HL-60 (cell line): ENCODE results near the gene ZDHHC19.
"Not testable (repeated sequence)": the region's sequence is repeated elsewhere in the genome, so short reads cannot be mapped to it uniquely, and the experiment has no call there.

Experiments
- DNase-seq, 2 experiments: peaks; one replicate each; pipeline ENCODE4 v3.0.0-alpha.2; 2010 to 2020; ENCODE audit warnings: low read depth in 1 of 2, low spot score in 1 of 2
- H3K27ac ChIP-seq: fragments of 250-450 bp; sonication (Bioruptor Pico); replicated peaks from 2 replicates; pipeline ENCODE4 v1.5.1; 2020; ENCODE audit warnings: mild to moderate bottlenecking, moderate library complexity
- H3K27me3 ChIP-seq: fragments of 250-450 bp; sonication (Bioruptor Pico); 2 replicates; pipeline ENCODE4 v1.5.1; 2021; ENCODE audit warnings: mild to moderate bottlenecking, moderate library complexity; ENCODE audit not compliant: insufficient read depth, poor library complexity, severe bottlenecking
- H3K4me3 ChIP-seq: replicated peaks from 2 replicates; pipeline ENCODE4 v1.5.1; 2011; ENCODE audit warnings: mild to moderate bottlenecking, control low read depth, low read length; ENCODE audit not compliant: insufficient read depth
- CTCF ChIP-seq: IDR thresholded peaks from one replicate; pipeline ENCODE4 v1.5.1; 2011; ENCODE audit warnings: low read length, control low read depth, inconsistent platforms; ENCODE audit not compliant: insufficient read depth
- GABPA ChIP-seq: IDR thresholded peaks from 2 replicates; pipeline ENCODE4 v1.6.1; 2012; ENCODE audit warnings: low read depth
- POLR2AphosphoS5 ChIP-seq: IDR thresholded peaks from 2 replicates; pipeline ENCODE4 v1.6.1; 2012; ENCODE audit warnings: low read depth
- SPI1 ChIP-seq: IDR thresholded peaks from 2 replicates; pipeline ENCODE4 v1.6.1; 2012; ENCODE audit warnings: low read depth, mild to moderate bottlenecking, borderline replicate concordance
- TF ChIP-seq, protein P1 (sequence below): IDR thresholded peaks from 2 replicates; pipeline ENCODE4 v1.6.1; 2012; ENCODE audit warnings: low read depth; ENCODE audit not compliant: insufficient replicate concordance

ZDHHC19 gene

GRCh38 chr3:196254376-196255283 is 43.4 kb upstream of the ZDHHC19 start:
- no peaks in the 10 kb centered on the region for H3K27me3 ChIP-seq
- TF ChIP-seq SPI1: no peak
- no peak for TF ChIP-seq GABPA
- no peak for TF ChIP-seq POLR2AphosphoS5
- TF ChIP-seq CTCF: no peak
- TF ChIP-seq, protein P1, sequence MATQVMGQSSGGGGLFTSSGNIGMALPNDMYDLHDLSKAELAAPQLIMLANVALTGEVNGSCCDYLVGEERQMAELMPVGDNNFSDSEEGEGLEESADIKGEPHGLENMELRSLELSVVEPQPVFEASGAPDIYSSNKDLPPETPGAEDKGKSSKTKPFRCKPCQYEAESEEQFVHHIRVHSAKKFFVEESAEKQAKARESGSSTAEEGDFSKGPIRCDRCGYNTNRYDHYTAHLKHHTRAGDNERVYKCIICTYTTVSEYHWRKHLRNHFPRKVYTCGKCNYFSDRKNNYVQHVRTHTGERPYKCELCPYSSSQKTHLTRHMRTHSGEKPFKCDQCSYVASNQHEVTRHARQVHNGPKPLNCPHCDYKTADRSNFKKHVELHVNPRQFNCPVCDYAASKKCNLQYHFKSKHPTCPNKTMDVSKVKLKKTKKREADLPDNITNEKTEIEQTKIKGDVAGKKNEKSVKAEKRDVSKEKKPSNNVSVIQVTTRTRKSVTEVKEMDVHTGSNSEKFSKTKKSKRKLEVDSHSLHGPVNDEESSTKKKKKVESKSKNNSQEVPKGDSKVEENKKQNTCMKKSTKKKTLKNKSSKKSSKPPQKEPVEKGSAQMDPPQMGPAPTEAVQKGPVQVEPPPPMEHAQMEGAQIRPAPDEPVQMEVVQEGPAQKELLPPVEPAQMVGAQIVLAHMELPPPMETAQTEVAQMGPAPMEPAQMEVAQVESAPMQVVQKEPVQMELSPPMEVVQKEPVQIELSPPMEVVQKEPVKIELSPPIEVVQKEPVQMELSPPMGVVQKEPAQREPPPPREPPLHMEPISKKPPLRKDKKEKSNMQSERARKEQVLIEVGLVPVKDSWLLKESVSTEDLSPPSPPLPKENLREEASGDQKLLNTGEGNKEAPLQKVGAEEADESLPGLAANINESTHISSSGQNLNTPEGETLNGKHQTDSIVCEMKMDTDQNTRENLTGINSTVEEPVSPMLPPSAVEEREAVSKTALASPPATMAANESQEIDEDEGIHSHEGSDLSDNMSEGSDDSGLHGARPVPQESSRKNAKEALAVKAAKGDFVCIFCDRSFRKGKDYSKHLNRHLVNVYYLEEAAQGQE: no peak
- DNase-seq: no peak
- no peak overlapping the region for H3K27ac ChIP-seq
- H3K4me3 ChIP-seq: no peak overlapping the region

GRCh38 chr3:196251918-196252317 is 40.7 kb upstream of the ZDHHC19 start:
- Histone ChIP-seq H3K27ac (no peak overlapping the region), H3K4me3 (no peak overlapping the region), H3K27me3 (no peaks in the 10 kb centered on the region)
- DNase-seq: no peak
- TF ChIP-seq GABPA (no peak), SPI1 (no peak), CTCF (no peak), POLR2AphosphoS5 (no peak)
- TF ChIP-seq, protein P1: no peak

DNA sequence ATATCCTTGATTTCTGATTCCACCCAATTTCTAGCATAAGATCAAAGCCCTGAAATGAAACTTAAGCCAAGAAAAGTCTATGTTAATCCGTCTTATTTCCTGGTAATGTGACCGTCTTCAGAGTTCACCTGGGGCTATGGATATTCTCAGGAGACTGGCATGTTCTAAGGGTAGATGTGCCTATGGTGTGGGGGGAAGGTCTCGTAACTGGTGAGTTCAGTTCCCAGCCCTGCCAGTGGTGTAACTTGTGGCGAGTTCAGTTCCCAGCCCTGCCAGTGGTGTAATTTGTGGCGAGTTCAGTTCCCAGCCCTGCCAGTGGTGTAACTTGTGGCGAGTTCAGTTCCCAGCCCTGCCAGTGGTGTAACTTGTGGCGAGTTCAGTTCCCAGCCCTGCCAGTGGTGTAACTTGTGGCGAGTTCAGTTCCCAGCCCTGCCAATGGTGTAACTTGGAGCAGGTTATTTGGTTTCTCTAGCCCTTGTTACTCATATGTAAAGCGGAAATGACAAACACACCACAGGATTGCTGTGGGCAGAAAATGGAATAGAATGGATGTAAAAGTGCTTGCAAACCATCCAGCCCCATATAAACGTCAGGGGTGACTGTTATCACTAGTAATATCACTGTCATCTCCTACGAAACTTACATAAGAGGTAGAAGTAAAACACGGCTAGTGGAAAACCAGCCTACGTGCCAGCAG is 35.6 kb upstream of the ZDHHC19 start:
- Histone ChIP-seq H3K4me3 (no peak overlapping the region), H3K27ac (no peak overlapping the region), H3K27me3 (no peaks in the 10 kb centered on the region)
- DNase-seq: peak; percentile 96
- TF ChIP-seq CTCF: no peak
- TF ChIP-seq SPI1: peak; percentile 72; the same call in 1 of the 2 replicates
- TF ChIP-seq, protein P1: no peak
- TF ChIP-seq POLR2AphosphoS5: peak; percentile 100
- peak; percentile 59; the same call in 1 of the 2 replicates for TF ChIP-seq GABPA

DNA sequence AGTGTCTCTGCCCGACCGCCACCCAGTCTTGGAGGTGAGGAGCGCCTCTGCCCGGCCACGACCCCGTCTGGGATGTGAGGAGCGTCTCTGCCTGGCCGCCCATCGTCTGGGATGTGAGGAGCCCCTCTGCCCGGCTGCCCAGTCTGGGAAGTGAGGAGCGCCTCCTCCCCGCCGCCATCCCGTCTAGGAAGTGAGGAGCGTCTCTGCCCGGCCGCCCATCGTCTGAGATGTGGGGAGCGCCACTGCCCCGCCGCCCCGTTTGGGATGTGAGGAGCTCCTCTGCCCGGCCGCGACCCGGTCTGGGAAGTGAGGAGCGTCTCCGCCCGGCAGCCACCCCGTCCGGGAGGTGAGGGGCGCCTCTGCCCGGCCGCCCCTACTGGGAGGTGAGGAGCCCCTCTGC is 33.0 kb upstream of the ZDHHC19 start:
- H3K4me3 ChIP-seq, DNase-seq, H3K27me3 ChIP-seq, H3K27ac ChIP-seq: not testable (repeated sequence)
